Measurements from ENCODE around the gene TNFRSF8. TPM values are rescaled to one million over a fixed set of nuclear protein-coding genes. Genes with fewer than 3 reads are reported as not detected.

The TNFRSF8 gene
- polyA plus RNA-seq, 1 donor (not counting 4 experiments of a cell fraction or from before 2014, with no cell fraction given) = 0.03 TPM

DNA sequence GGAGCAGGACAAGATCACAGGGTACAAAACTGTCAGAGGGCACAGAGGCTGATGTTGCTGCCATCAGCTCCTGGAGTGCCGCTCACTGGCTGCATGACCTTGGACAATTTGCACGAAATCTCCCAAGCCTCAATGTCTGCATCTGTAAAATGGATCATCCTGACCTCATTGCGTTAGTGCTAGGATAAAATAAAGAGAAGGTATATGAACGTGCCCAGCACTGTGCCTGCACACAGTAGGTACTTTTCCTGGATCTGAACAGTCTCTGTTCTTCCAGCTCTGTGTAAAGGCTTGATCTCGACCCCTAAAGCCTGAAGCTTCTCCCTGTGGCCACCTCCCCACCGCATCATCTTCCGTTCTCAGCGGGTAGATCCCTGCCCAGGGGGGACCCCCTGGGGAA is 116.6 kb downstream of the TNFRSF8 start:
- dilution Hi-C loops (cut with MboI; ENCODE audit: extremely low pct_ligation_motif_present, low sequenced_read_pairs) = no loop called here
- Histone ChIP-seq H3K36me3 (ENCODE audit: control insufficient read depth in 2 of 2, extremely low read depth in 1 of 2, insufficient read depth in 2 of 2, low read length in 2 of 2) (no peaks in the 10 kb centered on the region), H3K4me2 (ENCODE audit: control insufficient read depth, extremely low read depth, insufficient read depth, low read depth, low read length) (no peak overlapping the region), H3K27me3 (ENCODE audit: control insufficient read depth, extremely low read depth, insufficient read depth, low read length) (peaks cover 24% of the 10 kb centered on the region), H3K27ac (ENCODE audit: control insufficient read depth, insufficient read depth, low read length) (no peak overlapping the region), H4K20me1 (ENCODE audit: control insufficient read depth, extremely low read depth, insufficient read depth, low read length) (no peaks in the 10 kb centered on the region), H3K9me3 (ENCODE audit: control insufficient read depth, low read depth, low read length) (no peaks in the 10 kb centered on the region), H3K4me3 (ENCODE audit: control insufficient read depth in 2 of 3, extremely low read depth in 1 of 3, insufficient read depth in 2 of 3, low read depth in 1 of 3, low read length in 3 of 3) (no peak overlapping the region), H3K9ac (ENCODE audit: control insufficient read depth, extremely low read depth, insufficient read depth, low read length) (no peak overlapping the region), H3K79me2 (ENCODE audit: control insufficient read depth, insufficient read depth, low read length) (no peaks in the 10 kb centered on the region), H3K4me1 (ENCODE audit: control insufficient read depth, extremely low read depth, insufficient read depth, low read length) (no peaks in the 10 kb centered on the region), H3K9me1 (ENCODE audit: control insufficient read depth, extremely low read depth, insufficient read depth, low read length) (no peaks in the 10 kb centered on the region), H2AFZ (ENCODE audit: control insufficient read depth, low read length) (no peak overlapping the region)
- FAIRE-seq (no peak), DNase-seq (ENCODE audit: low read depth, low spot score) (no peak)
- no peak for TF ChIP-seq EZH2 (IDR thresholded peaks at IDR 0.05; ENCODE audit: low read length)
- TF ChIP-seq, protein P1, sequence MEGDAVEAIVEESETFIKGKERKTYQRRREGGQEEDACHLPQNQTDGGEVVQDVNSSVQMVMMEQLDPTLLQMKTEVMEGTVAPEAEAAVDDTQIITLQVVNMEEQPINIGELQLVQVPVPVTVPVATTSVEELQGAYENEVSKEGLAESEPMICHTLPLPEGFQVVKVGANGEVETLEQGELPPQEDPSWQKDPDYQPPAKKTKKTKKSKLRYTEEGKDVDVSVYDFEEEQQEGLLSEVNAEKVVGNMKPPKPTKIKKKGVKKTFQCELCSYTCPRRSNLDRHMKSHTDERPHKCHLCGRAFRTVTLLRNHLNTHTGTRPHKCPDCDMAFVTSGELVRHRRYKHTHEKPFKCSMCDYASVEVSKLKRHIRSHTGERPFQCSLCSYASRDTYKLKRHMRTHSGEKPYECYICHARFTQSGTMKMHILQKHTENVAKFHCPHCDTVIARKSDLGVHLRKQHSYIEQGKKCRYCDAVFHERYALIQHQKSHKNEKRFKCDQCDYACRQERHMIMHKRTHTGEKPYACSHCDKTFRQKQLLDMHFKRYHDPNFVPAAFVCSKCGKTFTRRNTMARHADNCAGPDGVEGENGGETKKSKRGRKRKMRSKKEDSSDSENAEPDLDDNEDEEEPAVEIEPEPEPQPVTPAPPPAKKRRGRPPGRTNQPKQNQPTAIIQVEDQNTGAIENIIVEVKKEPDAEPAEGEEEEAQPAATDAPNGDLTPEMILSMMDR (optimal IDR thresholded peaks at IDR 0.05 in 1 of 3, IDR thresholded peaks at IDR 0.05 in 1 of 3, conservative IDR thresholded peaks at IDR 0.05 in 1 of 3; ENCODE audit: extremely low read depth in 1 of 3, insufficient read depth in 2 of 3, low read length in 3 of 3) = no peak

DNA sequence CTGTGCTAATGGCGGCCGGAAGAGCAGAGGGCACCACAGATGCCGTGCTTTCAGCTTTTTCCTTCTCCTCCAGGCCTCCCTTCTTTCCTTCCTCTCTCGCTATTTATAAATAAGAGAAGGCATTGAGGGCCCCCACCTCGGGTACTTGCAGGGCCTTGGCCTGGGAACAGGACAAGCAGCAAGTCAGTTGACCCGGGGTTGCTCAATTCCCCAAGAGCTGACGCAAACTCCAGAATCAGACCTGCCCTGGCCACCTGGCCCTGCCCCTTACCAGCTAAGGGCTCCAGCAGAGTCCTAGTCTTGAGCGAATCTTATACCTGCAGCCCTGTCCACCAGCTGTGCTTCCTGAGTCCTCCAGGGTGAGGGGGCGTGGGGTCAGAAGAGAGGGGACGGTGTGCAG is 117.2 kb downstream of the TNFRSF8 start:
- no peak for TF ChIP-seq EZH2 (IDR thresholded peaks at IDR 0.05; ENCODE audit: low read length)
- TF ChIP-seq, protein P1 (optimal IDR thresholded peaks at IDR 0.05 in 1 of 3, IDR thresholded peaks at IDR 0.05 in 1 of 3, conservative IDR thresholded peaks at IDR 0.05 in 1 of 3; ENCODE audit: extremely low read depth in 1 of 3, insufficient read depth in 2 of 3, low read length in 3 of 3) = no peak
- H3K9me1 ChIP-seq (ENCODE audit: control insufficient read depth, extremely low read depth, insufficient read depth, low read length) = no peaks in the 10 kb centered on the region
- no peak for DNase-seq (ENCODE audit: low read depth, low spot score)
- peaks cover 24% of the 10 kb centered on the region for H3K27me3 ChIP-seq (ENCODE audit: control insufficient read depth, extremely low read depth, insufficient read depth, low read length)
- H2AFZ ChIP-seq (ENCODE audit: control insufficient read depth, low read length) = no peak overlapping the region
- no peaks in the 10 kb centered on the region for H3K9me3 ChIP-seq (ENCODE audit: control insufficient read depth, low read depth, low read length)
- no peaks in the 10 kb centered on the region for H3K36me3 ChIP-seq (ENCODE audit: control insufficient read depth in 2 of 2, extremely low read depth in 1 of 2, insufficient read depth in 2 of 2, low read length in 2 of 2)
- no peaks in the 10 kb centered on the region for H3K4me1 ChIP-seq (ENCODE audit: control insufficient read depth, extremely low read depth, insufficient read depth, low read length)
- H4K20me1 ChIP-seq (ENCODE audit: control insufficient read depth, extremely low read depth, insufficient read depth, low read length) = no peaks in the 10 kb centered on the region
- no peaks in the 10 kb centered on the region for H3K79me2 ChIP-seq (ENCODE audit: control insufficient read depth, insufficient read depth, low read length)
- H3K4me3 ChIP-seq (ENCODE audit: control insufficient read depth in 2 of 3, extremely low read depth in 1 of 3, insufficient read depth in 2 of 3, low read depth in 1 of 3, low read length in 3 of 3) = no peak overlapping the region
- no peak for FAIRE-seq
- dilution Hi-C loops (cut with MboI; ENCODE audit: extremely low pct_ligation_motif_present, low sequenced_read_pairs) = no loop called here
- H3K9ac ChIP-seq (ENCODE audit: control insufficient read depth, extremely low read depth, insufficient read depth, low read length) = no peak overlapping the region
- no peak overlapping the region for H3K27ac ChIP-seq (ENCODE audit: control insufficient read depth, insufficient read depth, low read length)
- no peak overlapping the region for H3K4me2 ChIP-seq (ENCODE audit: control insufficient read depth, extremely low read depth, insufficient read depth, low read depth, low read length)

All from keratinocyte (primary cell).